Esophagus muscularis mucosa (tissue), 4 donors: ENCODE data around the gene SIX5. TPM values are rescaled to one million over a fixed set of nuclear protein-coding genes. Genes with fewer than 3 reads are reported as not detected.
A peak's percentile ranks its signal among the peaks of the same experiment; 100 is the strongest.

ENCODE experiments used
- DNase-seq: peaks from one replicate; pipeline ENCODE4 v3.0.0-alpha.2; 2017; ENCODE audit errors: extremely low spot score
- H3K27ac ChIP-seq, 4 donors: fragments of 200-600 bp; sonication (generic); replicated peaks in 1 of 4; 1 replicate in 3 of 4; 2 replicates in 1 of 4; pipeline ENCODE4 v1.5.1; 2016 to 2019; ENCODE audit warnings: mild to moderate bottlenecking in 1 of 4
- H3K27me3 ChIP-seq, 4 donors: fragments of 200-600 bp; sonication (generic); one replicate each; pipeline versions ENCODE4 v1.5.1 to v1.6.0; 2016 to 2019
- H3K36me3 ChIP-seq, 4 donors: fragments of 200-600 bp; sonication (generic); one replicate each; pipeline ENCODE4 v1.5.1; 2016 to 2019
- H3K4me1 ChIP-seq, 4 donors: fragments of 200-600 bp; sonication (generic); one replicate each; pipeline ENCODE4 v1.5.1; 2016 to 2019
- H3K4me3 ChIP-seq, 4 donors: fragments of 200-600 bp; sonication (generic); 1 replicate in 2 of 4; 2 replicates in 2 of 4; pipeline ENCODE4 v1.5.1; 2016 to 2019; ENCODE audit warnings: mild to moderate bottlenecking in 4 of 4, moderate library complexity in 1 of 4
- H3K9me3 ChIP-seq, 4 donors: fragments of 200-600 bp; sonication (generic); 1 replicate in 3 of 4; 2 replicates in 1 of 4; pipeline ENCODE4 v1.5.1; 2016 to 2019
- CTCF ChIP-seq, 3 experiments: fragments of 200-600 bp in 2 of 3; fragments of 450-650 bp in 1 of 3; sonication (generic) in 2 of 3; IDR thresholded peaks; one replicate each; pipeline ENCODE4 v1.5.1; 2017 to 2019; ENCODE audit warnings: antibody characterized with exemption in 3 of 3, mild to moderate bottlenecking in 2 of 3, moderate library complexity in 1 of 3
- EP300 ChIP-seq: sonication (generic); formaldehyde crosslinking; IDR thresholded peaks from one replicate; pipeline ENCODE4 v1.6.1; 2017; ENCODE audit warnings: antibody characterized with exemption
- POLR2A ChIP-seq: fragments of 450-650 bp; IDR thresholded peaks from one replicate; pipeline ENCODE4 v1.6.1; 2017; ENCODE audit warnings: antibody characterized with exemption, moderate library complexity, mild to moderate bottlenecking, low read depth
- POLR2AphosphoS5 ChIP-seq, 2 donors: sonication (generic); formaldehyde crosslinking; IDR thresholded peaks; one replicate each; pipeline ENCODE4 v1.6.1; 2017; ENCODE audit warnings: antibody characterized with exemption in 2 of 2
- WGBS: methylation state at CpG from one replicate; pipeline ENCODE4 v1.1.5; 2018; 5-methylcytosine and 5-hydroxymethylcytosine counted together
- intact Hi-C: fragments of 100-400 bp; cut with DNase I; formaldehyde crosslinking; loops from one replicate; pipeline ENCODE4 v1.15.1; 2023
- total RNA-seq, 4 donors: library from RNA; depleted of rRNA; stranded (reverse); fragments of >200 nt; gene quantifications; one replicate each; pipeline versions ENCODE4 v1.1.0 to v1.2.1, GENCODE V29; 2016

The SIX5 gene
- total RNA-seq, 4 donors from 2014 or later = 18.2 to 39.9 (median 28.8) TPM

DNA sequence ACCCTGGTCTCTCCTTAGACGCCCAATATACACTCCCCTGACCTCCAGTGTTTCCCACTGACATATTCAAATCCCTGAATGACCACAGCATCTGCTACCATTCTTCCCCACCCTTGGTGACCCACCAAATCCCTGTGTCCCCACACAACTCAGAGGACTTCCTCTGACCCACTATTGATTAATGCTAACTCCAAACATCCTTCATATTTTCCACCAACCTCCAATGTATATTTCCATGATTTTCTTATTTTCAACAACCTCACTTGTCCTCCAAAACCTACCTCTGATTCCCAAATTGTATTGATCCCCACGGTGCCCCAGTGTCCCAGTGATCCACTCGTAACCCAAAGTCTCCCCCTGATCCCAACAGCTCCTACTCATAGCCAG is 24.1 kb upstream of the SIX5 start:
- H3K27ac ChIP-seq = peak overlapping the region in 3 of 4 donors; percentile 44 to 88 (median 85)
- peaks cover 24 to 34% (median 27%) of the 10 kb centered on the region in 4 donors for H3K4me1 ChIP-seq
- H3K9me3 ChIP-seq = no peaks in the 10 kb centered on the region
- DNase-seq = no peak
- H3K27me3 ChIP-seq = no peaks in the 10 kb centered on the region
- peak overlapping the region; percentile 31 to 83 (median 72) for H3K4me3 ChIP-seq
- intact Hi-C loops = no loop called here
- H3K36me3 ChIP-seq = peaks cover 8 to 29% (median 27%) of the 10 kb centered on the region in 4 donors
- TF ChIP-seq EP300 (no peak), CTCF (IDR thresholded peaks at IDR 0.05) (no peak), POLR2AphosphoS5 (IDR thresholded peaks at IDR 0.05) (no peak), POLR2A (no peak)
- WGBS = 48% methylated on average over 3 of the region's 3 CpGs

GRCh38 chr19:45792470-45793177 is 23.6 kb upstream of the SIX5 start, which contains the start of gene DMWD:
Gene DMWD, minus strand, starts transcription at chr19:45792845. Its CDS starts 89 bp downstream, at chr19:45792756.
- TF ChIP-seq CTCF (IDR thresholded peaks at IDR 0.05) (peak in 1 of 3 experiments; percentile 15), POLR2AphosphoS5 (IDR thresholded peaks at IDR 0.05) (peak; percentile 64 to 79), POLR2A (no peak)
- peak; percentile 100 for DNase-seq
- Histone ChIP-seq H3K4me1 (peaks cover 24 to 34% (median 28%) of the 10 kb centered on the region in 4 donors), H3K4me3 (peak within 1 kb of the TSS; percentile 69 to 89 (median 80)), H3K27me3 (no peaks in the 10 kb centered on the region), H3K9me3 (no peaks in the 10 kb centered on the region), H3K36me3 (peaks cover 8 to 34% (median 33%) of the 10 kb centered on the region in 4 donors), H3K27ac (peak within 1 kb of the TSS; percentile 73 to 88 (median 80))
- 0% methylated on average over 5 of the region's 86 CpGs for WGBS
- intact Hi-C loops = no loop called here

GRCh38 chr19:45791744-45792469 is 22.9 kb upstream of the SIX5 start:
- Histone ChIP-seq H3K4me3 (peak overlapping the region; percentile 69 to 89 (median 80)), H3K27me3 (no peaks in the 10 kb centered on the region), H3K27ac (peak overlapping the region; percentile 73 to 88 (median 80)), H3K36me3 (peaks cover 11 to 41% (median 40%) of the 10 kb centered on the region in 4 donors), H3K4me1 (peaks cover 24 to 36% (median 28%) of the 10 kb centered on the region in 4 donors), H3K9me3 (no peaks in the 10 kb centered on the region)
- DNase-seq = no peak
- intact Hi-C loops = no loop called here
- no peak for TF ChIP-seq EP300
- TF ChIP-seq POLR2AphosphoS5 (IDR thresholded peaks at IDR 0.05) = no peak
- TF ChIP-seq CTCF (IDR thresholded peaks at IDR 0.05) = no peak
- no peak for TF ChIP-seq POLR2A
- 8% methylated on average over 16 of the region's 31 CpGs for WGBS

DNA sequence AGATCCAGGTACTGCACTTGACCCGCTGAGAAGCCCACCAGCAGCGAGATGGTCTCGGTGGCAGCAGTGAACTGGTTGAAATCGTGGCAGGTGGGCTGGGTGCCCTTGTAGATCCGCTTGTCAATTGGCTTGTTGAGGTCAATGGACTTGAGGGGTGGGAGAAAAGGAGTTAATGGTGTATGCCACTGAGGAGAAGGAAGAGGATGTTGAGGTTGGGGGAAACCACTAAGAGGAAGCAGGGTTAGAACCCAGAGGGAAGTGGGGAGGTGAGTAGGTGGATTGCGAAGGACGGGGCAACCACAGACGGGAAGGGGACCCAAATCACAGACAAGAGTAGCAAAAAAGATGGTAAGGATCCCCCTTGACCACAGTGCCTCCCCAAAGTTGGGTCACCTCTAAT is 21.9 kb upstream of the SIX5 start:
- Histone ChIP-seq H3K4me3 (no peak overlapping the region), H3K9me3 (no peaks in the 10 kb centered on the region), H3K27me3 (no peaks in the 10 kb centered on the region), H3K4me1 (peaks cover 27 to 45% (median 32%) of the 10 kb centered on the region in 4 donors), H3K36me3 (peaks cover 15 to 51% (median 50%) of the 10 kb centered on the region in 4 donors), H3K27ac (peak overlapping the region in 1 of 4 donors; percentile 88)
- no peak for DNase-seq
- WGBS = 79% methylated on average over 8 of the region's 8 CpGs
- intact Hi-C loops = no loop called here
- no peak for TF ChIP-seq EP300
- TF ChIP-seq POLR2A = no peak
- no peak for TF ChIP-seq POLR2AphosphoS5 (IDR thresholded peaks at IDR 0.05)
- TF ChIP-seq CTCF (IDR thresholded peaks at IDR 0.05) = no peak
